GM12891 (cell line): ENCODE measurements around the gene MELK.
A peak's percentile ranks its signal among the peaks of the same experiment; 100 is the strongest.

Experiments used
- DNase-seq: peaks from one replicate; pipeline ENCODE4 v3.0.0; 2011; ENCODE audit warnings: low spot score; ENCODE audit not compliant: insufficient read length
- FAIRE-seq: peaks from 2 replicates; lab custom pipeline; 2011; peaks lifted over from hg19 to GRCh38; lab: Jason Lieb, UNC
- PAX5 ChIP-seq: IDR thresholded peaks from 2 replicates; pipeline ENCODE4 v1.6.1; 2011; ENCODE audit warnings: low read length, moderate library complexity, mild to moderate bottlenecking; ENCODE audit not compliant: insufficient read depth, severe bottlenecking
- POLR2A ChIP-seq: IDR thresholded peaks from 2 replicates; pipeline ENCODE4 v1.6.1; 2011; ENCODE audit warnings: low read depth, low read length, control low read depth
- POLR2AphosphoS5 ChIP-seq: IDR thresholded peaks from 2 replicates; pipeline ENCODE4 v1.6.1; 2011; ENCODE audit warnings: low read depth, low read length, control low read depth
- POU2F2 ChIP-seq: IDR thresholded peaks from 2 replicates; pipeline ENCODE4 v1.6.1; 2011; ENCODE audit warnings: low read depth, mild to moderate bottlenecking, control low read depth, low read length, moderate library complexity
- SPI1 ChIP-seq: IDR thresholded peaks from 2 replicates; pipeline ENCODE4 v1.6.1; 2011; ENCODE audit warnings: low read depth, low read length, control low read depth
- TAF1 ChIP-seq: IDR thresholded peaks from 2 replicates; pipeline ENCODE4 v1.6.1; 2011; ENCODE audit warnings: low read depth, low read length, control low read depth

Gene MELK

GRCh38 chr9:36623280-36623679 is 50.6 kb downstream of the MELK start:
- TF ChIP-seq SPI1 (no peak), POU2F2 (no peak)
- FAIRE-seq, result no peak
- no peak for DNase-seq

GRCh38 chr9:36625006-36625615 is 52.4 kb downstream of the MELK start:
- no peak for FAIRE-seq
- DNase-seq, result no peak
- TF ChIP-seq SPI1 (no peak), POLR2AphosphoS5 (no peak), TAF1 (no peak), PAX5 (no peak), POLR2A (no peak), POU2F2 (no peak)

- FAIRE-seq (peak; percentile 31), DNase-seq (peak; percentile 7)
- TF ChIP-seq SPI1 (no peak), POLR2A (no peak), POLR2AphosphoS5 (no peak), PAX5 (no peak), TAF1 (no peak), POU2F2 (no peak)
Measured at GRCh38 chr9:36632892-36633291, 60.2 kb downstream of the MELK start.

GRCh38 chr9:36637491-36638270 is 65.0 kb downstream of the MELK start:
- TF ChIP-seq POLR2AphosphoS5 (no peak), SPI1 (no peak), POLR2A (no peak), POU2F2 (no peak), PAX5 (no peak), TAF1 (no peak)
- FAIRE-seq, result no peak
- no peak for DNase-seq

GRCh38 chr9:36640771-36641381 is 68.2 kb downstream of the MELK start:
- DNase-seq, result no peak
- FAIRE-seq, result no peak
- TF ChIP-seq SPI1, result no peak
- no peak for TF ChIP-seq PAX5
- TF ChIP-seq POLR2A, result no peak
- no peak for TF ChIP-seq TAF1
- no peak for TF ChIP-seq POU2F2
- TF ChIP-seq POLR2AphosphoS5, result no peak

GRCh38 chr9:36642817-36643216 is 70.1 kb downstream of the MELK start:
- DNase-seq, result no peak
- FAIRE-seq, result no peak
- no peak for TF ChIP-seq PAX5
- TF ChIP-seq SPI1, result no peak
- no peak for TF ChIP-seq TAF1
- no peak for TF ChIP-seq POU2F2
- no peak for TF ChIP-seq POLR2A
- no peak for TF ChIP-seq POLR2AphosphoS5

- DNase-seq, result no peak
- peak; percentile 41 for FAIRE-seq
- no peak for TF ChIP-seq POU2F2
- no peak for TF ChIP-seq PAX5
- TF ChIP-seq POLR2AphosphoS5, result no peak
- TF ChIP-seq POLR2A, result no peak
- no peak for TF ChIP-seq SPI1
- no peak for TF ChIP-seq TAF1
Measured at GRCh38 chr9:36656842-36657241, 84.1 kb downstream of the MELK start.

GRCh38 chr9:36659500-36659899 is 86.8 kb downstream of the MELK start:
- no peak for DNase-seq
- no peak for TF ChIP-seq POLR2A
- TF ChIP-seq SPI1, result peak; percentile 77
- no peak for FAIRE-seq

- DNase-seq (no peak), FAIRE-seq (no peak)
- no peak for TF ChIP-seq SPI1
- TF ChIP-seq POLR2A, result no peak
- no peak for TF ChIP-seq POLR2AphosphoS5
- TF ChIP-seq POU2F2, result no peak
- TF ChIP-seq TAF1, result no peak
- no peak for TF ChIP-seq PAX5
Measured at GRCh38 chr9:36664806-36665205, 92.1 kb downstream of the MELK start.

GRCh38 chr9:36665387-36665786 is 92.7 kb downstream of the MELK start:
- DNase-seq, result no peak
- no peak for TF ChIP-seq SPI1
- no peak for TF ChIP-seq TAF1
- no peak for TF ChIP-seq POLR2A
- TF ChIP-seq POU2F2, result no peak
- no peak for TF ChIP-seq PAX5
- FAIRE-seq, result peak; percentile 67
